ENCODE data around the gene TMED1. TPM values are rescaled to one million over a fixed set of nuclear protein-coding genes. Genes with fewer than 3 reads are reported as not detected.
"Not testable (repeated sequence)": the region's sequence is repeated elsewhere in the genome, so short reads cannot be mapped to it uniquely, and the experiment has no call there.

Gene TMED1, protein sequence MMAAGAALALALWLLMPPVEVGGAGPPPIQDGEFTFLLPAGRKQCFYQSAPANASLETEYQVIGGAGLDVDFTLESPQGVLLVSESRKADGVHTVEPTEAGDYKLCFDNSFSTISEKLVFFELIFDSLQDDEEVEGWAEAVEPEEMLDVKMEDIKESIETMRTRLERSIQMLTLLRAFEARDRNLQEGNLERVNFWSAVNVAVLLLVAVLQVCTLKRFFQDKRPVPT
- total RNA-seq (2014; rRNA removed; shearing (Covaris generic)), result 62.9 and 74.7 TPM in 2 replicates

GRCh38 chr19:10835754-10836478 lies at the start of gene TMED1:
Gene TMED1 (minus strand): TSS chr19:10836212. CDS start chr19:10836191, 21 bp downstream.
- in situ Hi-C loops (cut with HindIII; ENCODE audit: low sequenced_read_pairs), result no loop called here
- peak; percentile 100 for DNase-seq (ENCODE audit: low spot score)

- no peak for DNase-seq (ENCODE audit: low spot score)
- in situ Hi-C loops (cut with HindIII; ENCODE audit: low sequenced_read_pairs), result no loop called here
These were observed 49.5 kb upstream of the TMED1 start for GRCh38 chr19:10885201-10886169.

GRCh38 chr19:10884274-10884673 lies 48.3 kb upstream of the TMED1 start:
- no peak for DNase-seq (ENCODE audit: low spot score)
- in situ Hi-C loops (cut with HindIII; ENCODE audit: low sequenced_read_pairs), result no loop called here

DNA sequence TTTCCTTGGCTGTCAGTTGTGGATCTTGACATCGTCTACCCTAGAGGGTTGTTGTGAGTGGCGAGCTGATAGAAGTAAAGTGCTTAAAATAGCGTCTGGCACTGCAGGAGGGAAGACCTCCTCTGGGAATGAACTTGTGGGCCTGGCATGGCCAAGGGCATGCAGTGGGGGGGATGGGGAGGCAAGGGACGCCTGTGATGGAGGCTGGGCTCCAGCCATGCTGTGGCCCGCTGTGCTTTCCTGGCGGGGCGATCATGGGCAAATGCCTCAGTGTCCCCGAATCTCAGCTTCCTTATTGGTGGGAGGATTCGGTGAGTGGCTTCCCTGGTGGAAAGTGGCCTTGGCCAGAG lies 46.1 kb upstream of the TMED1 start:
- no peak for DNase-seq (ENCODE audit: low spot score)
- in situ Hi-C loops (cut with HindIII; ENCODE audit: low sequenced_read_pairs), result no loop called here

- in situ Hi-C loops (cut with HindIII; ENCODE audit: low sequenced_read_pairs), result no loop called here
- no peak for DNase-seq (ENCODE audit: low spot score)
These were observed 45.5 kb upstream of the TMED1 start for GRCh38 chr19:10881403-10882107.

- in situ Hi-C loops (cut with HindIII; ENCODE audit: low sequenced_read_pairs), result no loop called here
- no peak for DNase-seq (ENCODE audit: low spot score)
These were observed 42.2 kb upstream of the TMED1 start for GRCh38 chr19:10878253-10878652.

- in situ Hi-C loops (cut with HindIII; ENCODE audit: low sequenced_read_pairs); DNase-seq (ENCODE audit: low spot score): not testable (repeated sequence)
These were observed 41.6 kb upstream of the TMED1 start for GRCh38 chr19:10877608-10878007.

DNA sequence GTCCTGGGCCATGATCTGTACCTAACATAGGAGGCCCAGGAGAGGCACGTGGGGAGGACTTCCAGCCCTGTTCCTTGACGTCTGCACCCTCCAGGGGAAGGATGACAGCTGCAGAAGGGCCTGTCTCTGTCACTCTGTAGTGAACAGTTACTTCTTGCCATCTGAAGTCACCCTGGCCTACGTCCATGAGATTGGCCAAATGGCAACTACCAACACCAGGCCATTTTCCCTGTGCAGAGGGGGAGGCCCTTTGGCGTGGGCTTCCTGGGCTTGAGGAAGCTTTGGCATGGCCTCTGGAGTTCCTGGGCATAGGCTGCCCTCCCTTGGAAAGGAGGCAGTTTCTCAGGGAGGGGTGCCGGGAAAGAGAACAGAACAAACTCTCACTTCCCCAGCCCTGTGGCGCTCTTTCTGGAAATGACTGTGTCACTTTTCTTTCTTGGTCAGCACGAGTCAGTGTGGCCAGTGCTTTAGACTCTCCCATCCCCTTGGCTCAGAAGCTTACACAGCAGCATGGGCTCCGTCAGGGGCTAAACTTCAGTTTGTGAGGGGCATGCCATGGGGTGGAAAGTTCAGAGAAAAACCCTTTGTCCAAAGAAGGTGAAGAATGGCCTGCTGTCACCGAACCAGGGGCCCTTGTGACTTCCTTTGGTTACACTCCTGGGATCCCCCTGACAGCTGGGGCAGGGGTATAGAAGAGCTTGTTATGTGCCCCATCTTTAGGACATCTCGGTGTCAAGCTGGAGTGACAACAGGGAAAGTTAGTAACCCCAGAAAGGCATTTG lies 40.6 kb upstream of the TMED1 start:
- DNase-seq (ENCODE audit: low spot score), result no peak
- in situ Hi-C loops (cut with HindIII; ENCODE audit: low sequenced_read_pairs), result no loop called here

DNA sequence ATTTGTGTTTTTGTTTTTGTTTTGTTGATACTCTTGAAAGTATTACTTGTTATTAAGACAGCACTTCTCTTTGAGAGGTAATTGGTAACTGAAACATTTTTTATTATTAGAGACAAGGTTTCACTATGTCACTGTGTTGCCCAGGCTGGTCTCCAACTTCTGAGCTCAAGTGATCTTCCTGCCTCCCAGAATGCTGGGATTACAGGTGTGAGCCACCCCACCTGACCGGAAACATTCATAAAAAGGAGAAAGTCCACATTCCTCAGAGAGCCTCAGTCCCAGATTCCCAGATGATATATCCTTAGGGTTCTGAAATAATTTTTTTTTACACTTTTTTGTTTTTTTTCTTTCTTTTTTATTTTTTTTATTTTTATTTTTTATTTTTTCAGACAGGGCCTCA lies 38.0 kb upstream of the TMED1 start:
- no peak for DNase-seq (ENCODE audit: low spot score)
- in situ Hi-C loops (cut with HindIII; ENCODE audit: low sequenced_read_pairs), result no loop called here

GRCh38 chr19:10872546-10873107 lies 36.6 kb upstream of the TMED1 start:
- in situ Hi-C loops (cut with HindIII; ENCODE audit: low sequenced_read_pairs), result no loop called here
- DNase-seq (ENCODE audit: low spot score), result no peak

DNA sequence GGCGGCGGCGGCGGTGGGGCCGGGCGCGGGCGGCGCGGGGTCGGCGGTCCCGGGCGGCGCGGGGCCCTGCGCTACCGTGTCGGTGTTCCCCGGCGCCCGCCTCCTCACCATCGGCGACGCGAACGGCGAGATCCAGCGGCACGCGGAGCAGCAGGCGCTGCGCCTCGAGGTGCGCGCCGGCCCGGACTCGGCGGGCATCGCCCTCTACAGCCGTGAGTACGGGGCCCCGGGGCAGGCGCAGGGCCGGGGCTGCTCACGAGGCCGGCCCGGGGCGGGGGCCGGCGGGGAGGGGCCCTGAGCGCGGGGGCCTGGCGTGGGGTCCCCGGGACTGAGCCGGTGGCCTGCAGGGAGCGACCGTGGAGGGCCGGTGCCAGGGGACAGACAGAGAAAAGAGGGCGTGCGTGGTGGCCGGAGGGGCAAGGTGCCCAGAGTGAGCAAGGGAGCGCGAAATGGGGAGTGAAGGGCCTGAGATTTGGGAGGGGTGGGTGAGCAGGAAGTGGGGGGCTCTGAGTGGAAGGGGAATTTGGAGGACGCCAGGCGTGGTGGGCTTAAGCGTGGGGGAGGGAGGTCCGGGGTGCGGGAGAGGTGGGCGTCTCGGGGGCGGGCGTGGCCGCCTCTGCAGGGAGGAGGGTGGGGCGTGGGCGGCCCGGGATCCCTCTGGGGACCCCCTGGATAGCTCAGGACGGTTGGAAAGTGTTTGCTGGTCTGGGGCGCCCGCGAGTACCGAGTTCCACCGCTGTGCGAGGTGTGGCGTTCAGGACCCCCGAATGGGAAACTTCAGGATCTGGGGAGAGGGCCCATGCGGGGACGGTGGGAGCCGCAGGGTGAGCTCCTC lies 35.9 kb upstream of the TMED1 start:
- in situ Hi-C loops (cut with HindIII; ENCODE audit: low sequenced_read_pairs), result no loop called here
- no peak for DNase-seq (ENCODE audit: low spot score)

- in situ Hi-C loops (cut with HindIII; ENCODE audit: low sequenced_read_pairs), result no loop called here
- DNase-seq (ENCODE audit: low spot score), result peak; percentile 99
These were observed 35.1 kb upstream of the TMED1 start, which contains the start of gene CARM1 for GRCh38 chr19:10870955-10871603. Gene CARM1 (plus strand): TSS chr19:10871553. CDS start chr19:10871703, 150 bp downstream.

- in situ Hi-C loops (cut with HindIII; ENCODE audit: low sequenced_read_pairs), result no loop called here
- DNase-seq (ENCODE audit: low spot score), result no peak
These were observed 34.5 kb upstream of the TMED1 start for GRCh38 chr19:10870501-10870954.

- in situ Hi-C loops (cut with HindIII; ENCODE audit: low sequenced_read_pairs); DNase-seq (ENCODE audit: low spot score): not testable (repeated sequence)
These were observed 33.9 kb upstream of the TMED1 start for GRCh38 chr19:10869872-10870311.

DNA sequence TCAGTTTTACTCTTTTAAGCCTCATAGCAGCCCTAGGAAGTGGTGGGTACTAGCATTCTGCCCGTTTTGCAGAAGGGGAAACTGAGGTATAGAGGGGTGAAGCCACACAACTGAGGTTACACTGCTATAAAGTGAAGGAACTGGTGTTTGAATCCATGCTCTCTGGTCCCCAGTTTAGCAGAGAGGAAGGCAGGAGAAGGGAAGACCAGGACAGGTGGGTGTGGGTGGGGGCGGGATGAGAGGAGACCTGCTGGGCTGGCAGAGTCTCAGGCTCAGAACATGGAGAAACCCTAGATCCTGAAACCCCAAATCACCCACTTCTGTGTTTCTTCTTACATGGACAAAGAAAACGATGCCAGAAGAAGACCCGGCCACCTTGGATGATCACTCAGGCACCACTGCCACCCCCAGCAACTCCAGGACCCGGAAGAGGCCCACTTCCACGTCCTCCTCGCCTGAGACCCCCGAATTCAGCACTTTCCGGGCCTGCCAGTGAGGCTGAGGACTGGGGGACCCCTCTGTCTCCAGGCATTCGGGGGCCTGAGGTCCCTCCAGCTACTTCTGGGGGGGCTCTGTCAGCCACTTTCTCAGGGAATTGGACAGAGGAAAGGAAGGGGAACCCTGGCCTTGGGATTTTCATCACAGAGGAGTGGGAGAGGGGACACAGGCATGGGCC lies 33.0 kb upstream of the TMED1 start:
- DNase-seq (ENCODE audit: low spot score), result no peak
- in situ Hi-C loops (cut with HindIII; ENCODE audit: low sequenced_read_pairs), result no loop called here

GRCh38 chr19:10866495-10866894 lies 30.5 kb upstream of the TMED1 start:
- no peak for DNase-seq (ENCODE audit: low spot score)
- in situ Hi-C loops (cut with HindIII; ENCODE audit: low sequenced_read_pairs), result no loop called here

Measured in G401 (cell line).